ENCODE measurements around the gene IDH2.

IDH2 gene

GRCh38 chr15:90043530-90044010, 58.7 kb downstream of the IDH2 start:
- DNase-seq (ENCODE audit: low read depth) = no peak

GRCh38 chr15:90042766-90043529, 59.3 kb downstream of the IDH2 start:
- no peak for DNase-seq (ENCODE audit: low read depth)

GRCh38 chr15:90042356-90042755, 59.9 kb downstream of the IDH2 start:
- no peak for DNase-seq (ENCODE audit: low read depth)

- no peak for DNase-seq (ENCODE audit: low read depth)
Measured at GRCh38 chr15:90040618-90041017, 61.6 kb downstream of the IDH2 start.

- DNase-seq (ENCODE audit: low read depth) = no peak
Measured at GRCh38 chr15:90039996-90040395, 62.3 kb downstream of the IDH2 start.

- DNase-seq (ENCODE audit: low read depth) = no peak
Measured at GRCh38 chr15:90038632-90039095, 63.6 kb downstream of the IDH2 start.

GRCh38 chr15:90037961-90038631, 64.2 kb downstream of the IDH2 start:
- peak; percentile 46 for DNase-seq (ENCODE audit: low read depth)

GRCh38 chr15:90037511-90037860, 64.8 kb downstream of the IDH2 start:
- DNase-seq (ENCODE audit: low read depth) = no peak

- no peak for DNase-seq (ENCODE audit: low read depth)
Measured at GRCh38 chr15:90036806-90037510, 65.3 kb downstream of the IDH2 start.

GRCh38 chr15:90036343-90036742, 65.9 kb downstream of the IDH2 start:
- no peak for DNase-seq (ENCODE audit: low read depth)

GRCh38 chr15:90035840-90036230, 66.4 kb downstream of the IDH2 start:
- DNase-seq (ENCODE audit: low read depth) = no peak

GRCh38 chr15:90035095-90035839, 67.0 kb downstream of the IDH2 start:
- DNase-seq (ENCODE audit: low read depth) = no peak

GRCh38 chr15:90033448-90033847, 68.8 kb downstream of the IDH2 start:
- no peak for DNase-seq (ENCODE audit: low read depth)

All from activated T-cell treated with anti-CD3 and anti-CD28 coated beads for 24 hours (primary cell).